Mesothelial cell of epicardium (in vitro differentiated cells): Measurements from ENCODE around the gene DPP6. TPM values are rescaled to one million over a fixed set of nuclear protein-coding genes. Genes with fewer than 3 reads are reported as not detected.

ENCODE experiments used
- DNase-seq, 2 experiments: peaks; one replicate each; pipeline ENCODE4 v3.0.0; 2021; ENCODE audit warnings: low spot score in 2 of 2; ENCODE audit not compliant: unreplicated experiment in 2 of 2
- H3K27ac Mint-ChIP-seq: 2 replicates; pipeline ENCODE4 v1.8.0; 2021; ENCODE audit warnings: mixed read lengths
- H3K27me3 Mint-ChIP-seq: 2 replicates; pipeline ENCODE4 v1.8.0; 2021; ENCODE audit warnings: low read depth, mixed read lengths
- H3K36me3 Mint-ChIP-seq: 2 replicates; pipeline ENCODE4 v1.8.0; 2021; ENCODE audit warnings: mixed read lengths
- H3K4me1 Mint-ChIP-seq: 2 replicates; pipeline ENCODE4 v1.8.0; 2021; ENCODE audit warnings: mixed read lengths
- H3K4me3 Mint-ChIP-seq: 2 replicates; pipeline ENCODE4 v1.8.0; 2021; ENCODE audit warnings: mild to moderate bottlenecking, moderate library complexity, mixed read lengths
- H3K9me3 Mint-ChIP-seq: 2 replicates; pipeline ENCODE4 v1.8.0; 2021; ENCODE audit warnings: mixed read lengths
- CTCF ChIP-seq: fragments of 200-600 bp; sonication (generic); IDR thresholded peaks from one replicate; pipeline ENCODE4 v1.5.0; 2021; ENCODE audit warnings: antibody characterized with exemption; ENCODE audit not compliant: unreplicated experiment
- total RNA-seq: library from RNA; stranded (reverse); gene quantifications from 3 replicates; pipeline ENCODE4 v1.2.1, GENCODE V29; 2021

Gene DPP6
- total RNA-seq, 1 donor from 2014 or later, result 0.09 TPM

- H3K4me3 Mint-ChIP-seq, result no peak overlapping the region
- H3K36me3 Mint-ChIP-seq, result no peaks in the 10 kb centered on the region
- no peaks in the 10 kb centered on the region for H3K4me1 Mint-ChIP-seq
- no peak for DNase-seq
- H3K27me3 Mint-ChIP-seq, result no peaks in the 10 kb centered on the region
- peaks cover 73% of the 10 kb centered on the region for H3K9me3 Mint-ChIP-seq
- no peak for TF ChIP-seq CTCF
- H3K27ac Mint-ChIP-seq, result no peak overlapping the region
These were observed 657.8 kb downstream of the DPP6 start for GRCh38 chr7:154709840-154710520.

GRCh38 chr7:154720016-154720415 lies 667.8 kb downstream of the DPP6 start:
- no peak overlapping the region for H3K4me3 Mint-ChIP-seq
- no peak for DNase-seq
- peaks cover 2% of the 10 kb centered on the region for H3K36me3 Mint-ChIP-seq
- H3K27ac Mint-ChIP-seq, result no peak overlapping the region
- H3K4me1 Mint-ChIP-seq, result no peaks in the 10 kb centered on the region
- H3K27me3 Mint-ChIP-seq, result no peaks in the 10 kb centered on the region
- no peak for TF ChIP-seq CTCF
- H3K9me3 Mint-ChIP-seq, result peaks cover 71% of the 10 kb centered on the region

GRCh38 chr7:154721086-154721485 lies 668.9 kb downstream of the DPP6 start:
- H3K9me3 Mint-ChIP-seq, result peaks cover 74% of the 10 kb centered on the region
- TF ChIP-seq CTCF, result no peak

GRCh38 chr7:154726368-154726767 lies 674.2 kb downstream of the DPP6 start:
- Mint-ChIP-seq H3K4me1 (no peaks in the 10 kb centered on the region), H3K9me3 (peaks cover 66% of the 10 kb centered on the region), H3K27me3 (no peaks in the 10 kb centered on the region), H3K4me3 (no peak overlapping the region), H3K27ac (no peak overlapping the region), H3K36me3 (no peaks in the 10 kb centered on the region)
- DNase-seq, result no peak
- no peak for TF ChIP-seq CTCF

More at GRCh38 chr7:154721086-154721485, 668.9 kb downstream of the DPP6 start:
- H3K4me1 Mint-ChIP-seq, result no peaks in the 10 kb centered on the region
- H3K27ac Mint-ChIP-seq, result no peak overlapping the region
- H3K36me3 Mint-ChIP-seq, result peaks cover 2% of the 10 kb centered on the region
- no peak for DNase-seq
- no peak overlapping the region for H3K4me3 Mint-ChIP-seq
- no peaks in the 10 kb centered on the region for H3K27me3 Mint-ChIP-seq

- Mint-ChIP-seq H3K27me3 (no peaks in the 10 kb centered on the region), H3K36me3 (no peaks in the 10 kb centered on the region), H3K4me3 (no peak overlapping the region), H3K27ac (no peak overlapping the region), H3K4me1 (no peaks in the 10 kb centered on the region), H3K9me3 (peaks cover 58% of the 10 kb centered on the region)
- TF ChIP-seq CTCF, result no peak
- DNase-seq, result no peak
These were observed 676.9 kb downstream of the DPP6 start for GRCh38 chr7:154729056-154729455.

- no peak for DNase-seq
- Mint-ChIP-seq H3K27ac (no peak overlapping the region), H3K4me1 (no peaks in the 10 kb centered on the region), H3K4me3 (no peak overlapping the region), H3K27me3 (no peaks in the 10 kb centered on the region), H3K36me3 (no peaks in the 10 kb centered on the region), H3K9me3 (peaks cover 23% of the 10 kb centered on the region)
- TF ChIP-seq CTCF, result no peak
These were observed 683.6 kb downstream of the DPP6 start for GRCh38 chr7:154735766-154736165.
